CD4-positive, alpha-beta T cell treated with Interferon gamma for 1 hour (primary cell): Measurements from ENCODE around the gene GTF3C1.

Experiments used
- DNase-seq: peaks from one replicate; pipeline ENCODE4 v3.0.0-alpha.2; 2020

Gene GTF3C1

DNA sequence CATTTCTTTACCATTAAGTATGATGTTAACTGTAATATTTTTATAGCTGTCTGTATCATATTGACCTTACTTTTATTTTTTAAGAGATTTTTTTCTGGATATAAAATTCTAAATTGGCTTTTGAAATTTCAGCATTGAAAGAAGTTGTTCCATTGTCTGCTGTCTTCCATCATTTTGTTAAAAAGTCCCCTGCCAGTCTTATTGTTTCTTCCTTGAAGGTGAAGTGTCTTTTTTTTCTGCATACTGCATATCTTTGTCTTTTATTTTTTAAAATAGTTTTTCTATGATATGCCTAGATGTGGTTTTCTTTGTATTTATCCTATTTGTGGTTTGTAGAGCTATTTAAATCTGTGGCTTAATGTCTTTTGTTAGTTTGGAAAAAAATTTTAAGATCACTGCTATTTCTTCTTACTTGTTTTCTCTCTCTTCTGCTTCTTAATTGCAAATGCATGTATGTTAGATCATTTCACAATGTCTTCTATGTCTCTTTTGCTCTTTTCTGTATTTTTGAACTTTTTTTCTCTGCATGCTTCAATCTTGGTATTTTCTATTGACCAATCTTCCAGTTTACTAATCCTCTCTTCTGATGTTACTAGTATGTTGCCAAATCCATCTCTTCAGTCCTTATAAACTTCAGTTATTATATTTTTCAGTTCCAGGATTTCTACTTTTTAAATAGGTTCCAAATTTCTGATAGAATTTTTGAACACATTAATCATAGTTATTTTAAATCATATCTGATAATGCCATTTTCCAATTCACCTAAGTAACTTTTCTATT is 127.6 kb downstream of the GTF3C1 start:
- DNase-seq: no peak

DNA sequence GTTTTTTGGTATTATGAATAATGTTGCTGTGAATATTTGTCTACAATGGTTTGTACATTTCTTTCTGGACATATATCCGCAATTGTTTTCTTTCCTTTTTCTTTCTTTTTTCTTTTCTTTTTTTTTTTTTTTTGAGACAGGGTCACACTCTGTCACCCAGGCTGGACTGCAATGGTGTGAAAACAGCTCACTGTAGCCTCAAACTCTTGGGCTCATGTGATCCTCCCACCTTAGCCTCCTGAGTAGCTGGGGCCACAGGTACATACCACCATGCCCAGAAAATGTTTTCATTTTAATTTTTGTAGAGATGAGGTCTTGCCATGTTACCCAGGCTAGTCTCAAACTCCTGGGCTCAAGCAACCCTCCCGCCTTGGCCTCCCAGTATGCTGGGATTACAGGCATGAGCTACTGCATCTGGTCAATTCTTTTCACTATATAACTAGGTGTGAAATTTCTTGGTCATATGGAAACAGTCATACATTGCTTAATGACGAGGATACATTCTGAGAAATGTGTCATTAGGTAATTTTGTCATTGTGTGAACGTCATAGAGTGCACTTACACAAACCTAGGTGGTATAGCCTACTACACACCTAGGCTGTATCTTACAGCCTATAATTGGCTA is 132.6 kb downstream of the GTF3C1 start:
- no peak for DNase-seq

GRCh38 chr16:27414788-27415431 is 134.8 kb downstream of the GTF3C1 start:
- DNase-seq: no peak

DNA sequence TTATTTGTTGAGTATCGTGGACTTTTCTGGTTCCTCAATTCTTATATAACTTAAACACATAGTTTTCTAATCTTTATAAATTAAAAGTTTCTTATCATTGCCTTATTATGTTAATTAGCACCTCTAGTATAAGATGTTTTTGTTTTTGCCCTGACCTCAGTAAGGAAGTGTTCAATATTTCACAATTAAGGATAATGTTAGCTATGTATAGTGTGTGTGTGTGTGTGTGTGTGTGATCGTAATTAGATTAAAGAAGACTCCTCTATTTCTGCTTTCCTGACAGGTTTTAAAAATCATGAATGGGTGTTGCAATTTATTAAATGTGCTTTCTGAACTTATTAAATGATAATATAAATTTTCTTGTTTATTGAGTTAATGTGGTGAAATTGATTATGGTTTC is 135.8 kb downstream of the GTF3C1 start:
- DNase-seq: no peak

DNA sequence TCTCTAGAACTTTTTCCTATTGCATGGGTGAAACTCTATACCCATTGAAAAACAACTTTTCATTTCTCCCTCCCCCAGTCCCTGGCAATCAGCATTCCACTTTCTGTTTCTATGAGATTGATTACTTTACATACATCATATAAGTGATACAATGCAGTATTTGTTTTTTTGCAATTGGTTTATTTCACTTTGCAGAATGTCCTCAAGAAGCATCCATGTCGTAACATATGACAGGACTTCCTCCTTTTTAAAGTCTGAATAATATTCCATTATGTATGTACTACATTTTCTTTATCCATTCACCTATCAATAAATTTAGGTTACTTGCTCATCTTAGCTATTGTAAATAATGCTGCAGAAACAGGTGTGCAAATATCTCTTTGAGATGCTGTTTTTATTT is 139.0 kb downstream of the GTF3C1 start:
- DNase-seq: no peak
